Stimulated activated CD8-positive, alpha-beta memory T cell treated with anti-CD3 and anti-CD28 coated beads, Interleukin-4, amount 100 ng/mL, for 24 hours (primary cell): Measurements from ENCODE around the gene LLCFC1.
"Not testable (repeated sequence)": the region's sequence is repeated elsewhere in the genome, so short reads cannot be mapped to it uniquely, and the experiment has no call there.

Experiments used
- DNase-seq: peaks from one replicate; pipeline ENCODE4 v3.0.0-alpha.2; 2020; ENCODE audit warnings: low read depth

Gene LLCFC1

GRCh38 chr7:142943706-142944268 lies 4.5 kb downstream of the LLCFC1 start:
- DNase-seq, result no peak

GRCh38 chr7:142945001-142945400 lies 5.7 kb downstream of the LLCFC1 start:
- no peak for DNase-seq

- DNase-seq, result no peak
These were observed 9.3 kb downstream of the LLCFC1 start for GRCh38 chr7:142948603-142949002.

- DNase-seq, result no peak
These were observed 11.0 kb downstream of the LLCFC1 start for GRCh38 chr7:142950235-142950634.

- no peak for DNase-seq
These were observed 15.5 kb downstream of the LLCFC1 start for GRCh38 chr7:142954680-142955268.

GRCh38 chr7:142956951-142957623 lies 17.8 kb downstream of the LLCFC1 start:
- DNase-seq, result no peak

GRCh38 chr7:142957723-142958122 lies 18.4 kb downstream of the LLCFC1 start:
- DNase-seq, result no peak

GRCh38 chr7:142959202-142959601 lies 19.9 kb downstream of the LLCFC1 start:
- DNase-seq, result no peak

- DNase-seq, result no peak
These were observed 21.8 kb downstream of the LLCFC1 start for GRCh38 chr7:142960955-142961512.

- no peak for DNase-seq
These were observed 22.3 kb downstream of the LLCFC1 start for GRCh38 chr7:142961595-142961972.

GRCh38 chr7:142961973-142962926 lies 23.0 kb downstream of the LLCFC1 start, which contains the start of gene KEL:
Gene KEL (minus strand): TSS chr7:142962363. CDS start chr7:142962206, 157 bp downstream.
- DNase-seq, result no peak

GRCh38 chr7:142962991-142963390 lies 23.7 kb downstream of the LLCFC1 start:
- DNase-seq, result no peak

- DNase-seq, result no peak
These were observed 24.7 kb downstream of the LLCFC1 start for GRCh38 chr7:142963993-142964392.

- no peak for DNase-seq
These were observed 25.4 kb downstream of the LLCFC1 start for GRCh38 chr7:142964502-142965246.

GRCh38 chr7:142968229-142968628 lies 28.9 kb downstream of the LLCFC1 start:
- DNase-seq, result no peak

GRCh38 chr7:142969183-142969582 lies 29.9 kb downstream of the LLCFC1 start:
- no peak for DNase-seq

GRCh38 chr7:142974626-142975025 lies 35.3 kb downstream of the LLCFC1 start:
- no peak for DNase-seq

- not testable (repeated sequence) for DNase-seq
These were observed 39.1 kb downstream of the LLCFC1 start for GRCh38 chr7:142978402-142978801.

- DNase-seq, result no peak
These were observed 44.5 kb downstream of the LLCFC1 start for GRCh38 chr7:142983825-142984224.

- no peak for DNase-seq
These were observed 45.0 kb downstream of the LLCFC1 start for GRCh38 chr7:142984297-142984696.
